GM19023 (cell line): ENCODE measurements around the gene GSN.

Source experiments
- ATAC-seq: cut with Tn5 transposase; IDR thresholded peaks from one replicate; pipeline ENCODE4 v1.9.1; 2021; ENCODE audit warnings: mild to moderate bottlenecking, moderate library complexity; ENCODE audit not compliant: unreplicated experiment

The GSN gene

DNA sequence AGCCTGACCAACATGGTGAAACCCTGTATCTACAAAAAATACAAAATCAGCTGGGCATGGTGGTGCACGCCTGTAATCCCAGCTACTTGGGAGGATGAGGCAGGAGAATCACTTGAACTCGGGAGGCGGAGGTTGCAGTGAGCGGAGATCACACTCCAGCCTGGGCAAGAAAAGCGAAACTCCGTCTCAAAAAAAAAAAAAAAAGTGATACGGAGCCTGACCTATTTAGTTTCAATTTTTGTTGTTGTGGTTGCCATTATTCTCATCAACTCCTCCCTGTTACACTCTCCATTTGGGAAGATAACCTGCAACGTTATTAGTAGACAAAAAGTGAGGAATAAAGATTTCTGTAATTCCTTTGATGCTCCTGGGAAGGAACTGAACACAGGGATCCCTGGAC, 100.8 kb downstream of the GSN start:
- no peak for ATAC-seq

DNA sequence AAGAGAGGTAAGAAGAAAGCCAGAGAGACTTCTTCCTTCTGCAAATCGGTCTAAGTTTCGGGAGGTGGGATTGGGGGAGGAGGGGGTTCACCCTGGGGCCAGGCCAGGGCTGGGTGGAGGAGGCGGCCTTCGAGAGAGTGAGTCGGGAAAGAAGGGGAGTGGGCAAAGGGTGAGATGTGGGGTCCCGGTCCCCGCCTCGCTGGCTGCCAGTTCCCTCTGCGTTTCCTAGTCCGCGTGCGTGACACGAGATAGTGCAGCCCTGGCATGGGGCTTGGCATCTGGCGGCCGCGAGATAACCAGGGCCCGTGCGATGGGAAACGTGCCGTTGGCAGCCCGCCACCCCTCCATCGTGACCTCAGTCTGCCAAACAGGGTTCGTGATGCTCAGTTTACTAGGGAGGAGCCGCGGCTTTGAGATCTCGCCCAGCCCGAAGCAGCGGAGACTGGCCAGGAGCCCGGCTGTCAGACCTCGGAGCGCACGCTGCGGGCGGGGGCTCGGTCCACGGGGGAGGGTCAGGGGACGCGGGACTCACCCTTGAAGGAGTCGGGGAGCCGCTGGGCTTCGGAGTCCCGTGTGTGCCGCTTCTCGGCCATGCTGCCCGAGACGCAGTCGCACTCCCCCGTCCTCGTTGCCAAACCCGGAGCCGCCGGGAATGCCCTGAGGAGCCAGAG, 101.8 kb downstream of the GSN start, which contains the start of gene STOM:
TSS of gene STOM (minus strand) at position 656 of the 671 bp plus-strand sequence. CDS start at position 593, 63 bp downstream.
- peak; percentile 69 for ATAC-seq

DNA sequence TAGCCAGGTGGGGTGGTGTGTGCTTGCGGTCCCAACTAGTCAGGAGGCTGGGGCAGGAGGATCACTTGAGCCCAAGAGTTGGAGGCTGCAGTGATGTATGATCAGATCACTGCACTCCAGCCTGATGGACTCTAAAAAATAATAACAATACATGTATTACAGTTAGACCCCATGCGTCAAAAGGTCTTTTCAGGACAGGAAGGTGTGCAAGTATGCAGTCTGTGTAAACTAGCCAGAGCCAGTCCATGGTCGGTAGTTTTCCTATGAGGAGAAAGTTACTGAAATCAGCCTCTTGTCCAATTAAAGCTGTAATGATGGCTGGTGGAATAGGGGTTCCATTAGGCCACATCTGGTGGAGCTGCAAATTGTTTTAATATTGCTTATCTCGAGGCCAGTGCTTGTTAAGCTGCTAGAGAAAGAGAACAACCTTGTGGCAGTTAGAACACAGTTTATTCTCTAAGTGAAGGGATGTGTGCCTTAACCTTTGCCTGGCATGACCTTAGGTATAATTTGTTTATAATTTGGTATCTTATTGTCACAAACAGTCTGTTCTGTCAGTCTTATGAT, 103.6 kb downstream of the GSN start:
- no peak for ATAC-seq

DNA sequence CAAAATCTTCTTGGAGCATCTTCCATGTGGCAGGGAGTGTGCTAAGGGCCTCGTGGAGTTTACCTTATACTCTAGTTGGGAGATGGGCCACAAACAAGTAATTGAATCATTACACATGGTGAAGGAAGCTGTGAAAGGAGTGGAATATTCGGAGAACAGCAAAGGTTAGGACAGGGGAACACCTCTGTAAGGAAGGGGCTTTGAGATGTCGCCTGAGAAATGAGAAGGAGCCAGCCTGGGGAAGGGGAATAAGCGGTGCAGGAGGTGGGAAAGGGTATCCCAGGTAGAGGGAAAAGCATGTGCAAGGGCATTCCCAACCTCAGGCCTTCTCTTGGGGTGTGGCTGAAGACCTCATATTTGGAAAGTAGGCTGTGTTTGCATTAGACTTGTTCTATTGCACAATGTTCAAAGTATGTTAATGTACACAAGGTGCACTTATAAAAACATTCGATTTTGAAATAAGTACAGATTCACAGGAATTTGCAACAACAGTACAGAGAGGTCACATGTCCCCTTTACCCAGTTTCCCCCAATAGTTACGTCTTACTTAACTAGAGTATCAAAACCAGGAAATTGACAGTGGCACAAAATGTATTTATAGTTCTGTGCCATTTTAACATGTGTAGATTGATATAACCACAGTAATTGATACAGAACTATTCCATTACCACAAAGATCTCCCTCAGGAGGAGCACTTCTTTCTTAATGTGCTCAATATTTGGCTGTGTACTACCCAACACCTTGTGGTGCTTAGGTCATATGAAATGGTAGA, 104.5 kb downstream of the GSN start:
- ATAC-seq, result no peak

DNA sequence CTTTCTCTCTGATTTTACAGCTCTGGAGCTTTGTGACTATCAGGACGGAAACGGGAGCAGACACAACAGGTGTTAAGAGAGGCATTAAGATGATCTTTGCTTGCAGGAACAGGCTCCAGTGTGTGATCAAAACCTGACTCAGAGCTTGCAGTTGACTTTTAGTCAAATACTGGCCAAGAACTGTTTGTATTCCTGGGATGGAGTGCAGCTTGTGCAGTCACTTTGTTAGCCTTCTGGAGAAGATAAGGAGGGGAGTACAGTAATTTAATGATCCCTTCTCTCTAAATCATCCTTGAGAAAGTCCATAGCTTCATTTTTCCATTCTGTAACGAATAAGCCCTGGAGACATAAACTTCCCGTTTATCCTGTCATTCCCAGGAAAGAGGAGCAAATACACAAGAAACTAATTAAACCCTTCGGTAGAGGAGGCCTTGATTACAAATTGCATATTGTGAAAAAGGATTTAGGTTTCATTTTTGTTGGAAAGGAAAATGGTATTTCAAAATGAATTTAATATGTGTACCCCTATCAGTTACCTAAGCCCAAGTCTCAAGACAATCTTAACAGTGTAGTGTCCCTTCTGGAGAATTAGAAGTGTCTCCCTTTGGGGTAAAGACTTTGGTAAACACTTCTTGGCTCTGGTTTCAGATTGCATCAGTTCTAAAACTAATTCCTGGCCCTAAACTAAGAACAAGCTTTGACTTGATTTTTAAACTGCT, 105.2 kb downstream of the GSN start:
- ATAC-seq, result no peak

DNA sequence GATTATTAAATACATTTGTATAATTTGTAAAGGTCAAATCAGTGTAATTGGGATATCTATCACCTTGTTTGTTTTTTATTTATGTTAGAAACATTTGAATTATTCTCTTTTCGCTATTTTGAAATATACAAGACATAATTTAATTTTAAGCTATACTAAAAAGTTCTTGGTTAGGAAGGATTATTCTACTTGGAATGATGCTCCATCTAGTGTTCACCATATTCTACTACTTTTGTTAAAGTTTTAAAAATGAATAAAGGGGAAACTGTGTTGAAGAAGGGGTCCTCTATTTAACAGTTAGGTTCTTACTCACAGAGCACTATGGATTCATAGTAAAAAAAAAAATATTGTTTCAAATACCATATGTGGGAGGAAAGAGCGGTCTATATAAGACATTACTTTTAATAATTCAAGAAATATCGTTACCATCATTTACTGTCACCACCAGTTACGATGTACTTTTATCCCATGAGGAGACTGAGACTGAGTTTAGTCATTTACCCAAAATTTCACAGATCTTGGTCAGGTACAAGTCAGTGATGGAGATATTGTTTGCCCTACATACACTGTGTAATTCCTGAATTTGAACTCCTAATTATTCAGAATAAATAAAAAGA, 108.4 kb downstream of the GSN start:
- ATAC-seq, result no peak

DNA sequence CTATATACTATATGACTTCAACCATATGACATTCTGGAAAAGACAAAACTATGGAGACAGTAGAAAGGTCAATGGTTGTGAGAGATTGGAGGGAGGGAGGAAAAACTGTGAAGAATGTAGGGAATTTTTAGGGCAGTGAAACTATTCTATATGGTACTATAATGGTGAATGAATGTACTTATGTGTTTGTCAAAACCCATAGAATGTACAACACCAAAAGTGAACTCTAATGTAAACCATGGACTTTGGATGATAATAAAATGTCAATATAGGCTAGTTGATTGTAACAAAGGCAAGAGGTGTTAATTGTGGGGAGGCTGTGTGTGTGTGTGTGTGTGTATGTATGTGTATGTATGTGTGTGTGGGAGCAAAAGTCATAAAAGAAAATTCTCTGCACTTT, 112.9 kb downstream of the GSN start:
- no peak for ATAC-seq
